Chondrocyte (in vitro differentiated cells): ENCODE results near the gene WIF1. TPM values are rescaled to one million over a fixed set of nuclear protein-coding genes. Genes with fewer than 3 reads are reported as not detected.

ENCODE experiments used
- DNase-seq: peaks from one replicate; pipeline ENCODE4 v3.0.0; 2021; ENCODE audit warnings: mixed read lengths, low spot score
- H3K27ac Mint-ChIP-seq: one replicate; pipeline ENCODE4 v1.8.0; 2021; ENCODE audit warnings: mild to moderate bottlenecking, moderate library complexity, mixed read lengths; ENCODE audit not compliant: unreplicated experiment
- H3K27me3 Mint-ChIP-seq: 2 replicates; pipeline ENCODE4 v1.8.0; 2021; ENCODE audit warnings: low read depth, mixed read lengths
- H3K36me3 Mint-ChIP-seq: 2 replicates; pipeline ENCODE4 v1.8.0; 2021; ENCODE audit warnings: low read depth, mixed read lengths
- H3K4me1 Mint-ChIP-seq: 2 replicates; pipeline ENCODE4 v1.8.0; 2021; ENCODE audit warnings: low read depth, mild to moderate bottlenecking, mixed read lengths
- H3K4me3 Mint-ChIP-seq: one replicate; pipeline ENCODE4 v1.8.0; 2021; ENCODE audit warnings: mild to moderate bottlenecking, moderate library complexity, mixed read lengths; ENCODE audit not compliant: unreplicated experiment
- H3K9me3 Mint-ChIP-seq: 2 replicates; pipeline ENCODE4 v1.8.0; 2021; ENCODE audit warnings: low read depth, mixed read lengths
- CTCF ChIP-seq: fragments of 200-600 bp; sonication (generic); IDR thresholded peaks from 2 replicates; pipeline ENCODE4 v1.5.0; 2021; ENCODE audit warnings: antibody characterized with exemption, mild to moderate bottlenecking, moderate library complexity
- total RNA-seq: library from RNA; stranded (reverse); gene quantifications from 3 replicates; pipeline ENCODE4 v1.2.1, GENCODE V29; 2021

The WIF1 gene
- total RNA-seq, 1 donor from 2014 or later = not detected

GRCh38 chr12:65093606-65094005, 27.5 kb downstream of the WIF1 start:
- no peaks in the 10 kb centered on the region for H3K9me3 Mint-ChIP-seq
- no peak overlapping the region for H3K27ac Mint-ChIP-seq
- H3K27me3 Mint-ChIP-seq = peaks cover 46% of the 10 kb centered on the region
- no peak for TF ChIP-seq CTCF
- H3K4me1 Mint-ChIP-seq = no peaks in the 10 kb centered on the region
- no peak for DNase-seq
- no peaks in the 10 kb centered on the region for H3K36me3 Mint-ChIP-seq
- no peak overlapping the region for H3K4me3 Mint-ChIP-seq

GRCh38 chr12:65090461-65090860, 30.6 kb downstream of the WIF1 start:
- peaks cover 35% of the 10 kb centered on the region for H3K27me3 Mint-ChIP-seq
- H3K9me3 Mint-ChIP-seq = no peaks in the 10 kb centered on the region
- no peak overlapping the region for H3K27ac Mint-ChIP-seq
- H3K36me3 Mint-ChIP-seq = no peaks in the 10 kb centered on the region
- no peaks in the 10 kb centered on the region for H3K4me1 Mint-ChIP-seq
- H3K4me3 Mint-ChIP-seq = no peak overlapping the region
- TF ChIP-seq CTCF = no peak
- no peak for DNase-seq

- no peaks in the 10 kb centered on the region for H3K4me1 Mint-ChIP-seq
- H3K27me3 Mint-ChIP-seq = peaks cover 33% of the 10 kb centered on the region
- no peaks in the 10 kb centered on the region for H3K36me3 Mint-ChIP-seq
- H3K9me3 Mint-ChIP-seq = no peaks in the 10 kb centered on the region
- DNase-seq = no peak
- no peak for TF ChIP-seq CTCF
- no peak overlapping the region for H3K4me3 Mint-ChIP-seq
- no peak overlapping the region for H3K27ac Mint-ChIP-seq
These were observed 34.9 kb downstream of the WIF1 start for GRCh38 chr12:65086236-65086635.

- no peaks in the 10 kb centered on the region for H3K4me1 Mint-ChIP-seq
- no peak overlapping the region for H3K4me3 Mint-ChIP-seq
- H3K36me3 Mint-ChIP-seq = no peaks in the 10 kb centered on the region
- H3K27me3 Mint-ChIP-seq = peaks cover 37% of the 10 kb centered on the region
- no peaks in the 10 kb centered on the region for H3K9me3 Mint-ChIP-seq
- TF ChIP-seq CTCF = no peak
- DNase-seq = no peak
- no peak overlapping the region for H3K27ac Mint-ChIP-seq
These were observed 36.5 kb downstream of the WIF1 start for GRCh38 chr12:65084579-65084978.

- Mint-ChIP-seq H3K27ac (no peak overlapping the region), H3K4me1 (no peaks in the 10 kb centered on the region), H3K27me3 (peaks cover 40% of the 10 kb centered on the region), H3K36me3 (no peaks in the 10 kb centered on the region), H3K9me3 (no peaks in the 10 kb centered on the region), H3K4me3 (no peak overlapping the region)
- DNase-seq = no peak
- no peak for TF ChIP-seq CTCF
These were observed 37.5 kb downstream of the WIF1 start for GRCh38 chr12:65083581-65083980.
